ENCODE data around the gene C14orf180. TPM values are rescaled to one million over a fixed set of nuclear protein-coding genes. Genes with fewer than 3 reads are reported as not detected.

C14orf180 gene
- total and polyA plus RNA-seq, 2 of the 8 experiments (the other 6 are each of a cell fraction or from before 2014, with no cell fraction given), result not detected

DNA sequence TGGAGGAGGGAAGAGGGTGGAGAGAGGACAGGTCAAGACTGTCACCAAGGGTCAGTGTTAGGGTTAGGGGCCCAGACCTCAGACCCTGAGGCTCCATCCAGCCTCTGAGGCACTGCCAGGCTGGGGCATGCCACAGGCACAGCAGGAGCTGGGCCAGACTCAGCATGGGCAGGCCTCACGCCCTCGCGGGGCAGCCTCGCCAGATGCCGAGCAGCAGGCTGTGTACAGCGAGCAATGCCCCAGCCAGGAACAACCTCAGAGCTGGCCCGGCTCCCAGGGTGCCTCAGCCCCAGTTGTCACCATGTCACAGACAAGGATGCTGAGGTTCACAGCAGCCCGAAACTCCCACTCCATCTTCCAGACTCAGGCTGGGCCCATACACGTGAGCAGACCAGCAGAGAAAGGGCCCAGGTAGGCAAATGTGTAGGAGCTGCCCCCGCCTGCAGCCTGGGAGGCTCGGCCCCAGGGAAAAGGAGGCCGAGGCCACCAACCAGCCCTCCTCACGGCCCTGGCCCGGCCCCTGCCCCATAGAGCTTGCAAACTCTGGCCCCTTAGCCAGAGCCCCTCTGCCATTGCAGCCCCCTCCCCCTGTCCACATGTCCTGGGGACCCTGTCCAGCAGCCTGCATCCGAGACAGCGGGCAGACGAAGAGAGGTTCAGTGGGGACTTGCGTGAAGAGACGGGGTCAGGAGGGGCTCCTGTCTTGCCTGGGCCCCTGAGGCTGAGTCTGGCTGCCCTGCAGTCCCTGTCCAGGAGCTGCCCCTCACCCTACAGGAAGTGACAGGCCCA is 7.5 kb downstream of the C14orf180 start:
- no peak overlapping the region; the same call in 1 of the 2 replicates for H3K18ac ChIP-seq (ENCODE audit: extremely low read depth, low read length)
- H2BK15ac ChIP-seq (ENCODE audit: low read length), result no peak overlapping the region
- POLR2A ChIA-PET (ENCODE audit: partially characterized antibody), result no interaction called here
- H3K23me2 ChIP-seq (ENCODE audit: low read depth, low read length), result peaks cover 3% of the 10 kb centered on the region; the same call in 1 of the 2 replicates
- CTCF ChIA-PET (ENCODE audit: partially characterized antibody), result interaction anchor here (1.2 kb wide), 1 partner anchor 14 kb away, joined by 3 read pairs; no protein-coding TSS in a partner anchor
- H3K27ac ChIP-seq (ENCODE audit: low read depth, low read length), result no peak overlapping the region
- no peak overlapping the region for H3K4me2 ChIP-seq (ENCODE audit: insufficient read depth in 1 of 2, low read depth in 2 of 2, low read length in 2 of 2)
- no peak overlapping the region for H2BK12ac ChIP-seq (ENCODE audit: low read depth, low read length)
- H3K56ac ChIP-seq (replicated peaks; ENCODE audit: insufficient read length, low read depth, low read length), result no peak overlapping the region
- H3K9ac ChIP-seq (replicated peaks in 1 of 4; ENCODE audit: extremely low read depth in 1 of 4, low read depth in 3 of 4, low read length in 3 of 4), result no peak overlapping the region
- no peak overlapping the region for H2BK5ac ChIP-seq (ENCODE audit: low read depth, low read length)
- no peaks in the 10 kb centered on the region for H3K79me2 ChIP-seq (ENCODE audit: control insufficient read depth in 1 of 2, insufficient read depth in 2 of 2, low read length in 2 of 2)
- H3K27me3 ChIP-seq (replicated peaks in 1 of 4; ENCODE audit: control insufficient read depth in 3 of 4, extremely low read depth in 1 of 4, insufficient read depth in 3 of 4, low read length in 3 of 4), result no peaks in the 10 kb centered on the region
- no peak overlapping the region for H3K4me3 ChIP-seq (ENCODE audit: extremely low read depth in 1 of 4, insufficient read depth in 2 of 4, low read depth in 3 of 4, low read length in 4 of 4)
- H2AK5ac ChIP-seq (ENCODE audit: low read depth, low read length), result no peak overlapping the region
- H3K14ac ChIP-seq (ENCODE audit: insufficient read length), result no peak overlapping the region
- peak overlapping the region; percentile 51; the same call in 1 of the 2 replicates for H4K8ac ChIP-seq (ENCODE audit: extremely low read depth, insufficient read depth, low read length)
- no peak overlapping the region for H4K91ac ChIP-seq (replicated peaks; ENCODE audit: insufficient read length, low read length)
- H2AFZ ChIP-seq (ENCODE audit: low read length), result no peak overlapping the region
- no peak overlapping the region for H4K5ac ChIP-seq (ENCODE audit: insufficient read length, low read depth, low read length)
- no peaks in the 10 kb centered on the region; the same call in 1 of the 2 replicates for H3K79me1 ChIP-seq (ENCODE audit: low read depth, low read length)
- no peaks in the 10 kb centered on the region for H3K4me1 ChIP-seq (replicated peaks in 1 of 4; ENCODE audit: control insufficient read depth in 3 of 4, insufficient read depth in 4 of 4, low read length in 3 of 4)
- H3K4ac ChIP-seq (replicated peaks; ENCODE audit: insufficient read length, low read depth, low read length), result no peak overlapping the region
- WGBS, 2 experiments (ENCODE audit: extremely low coverage in 1 of 2, insufficient coverage in 1 of 2, insufficient read length in 1 of 2, insufficient replicate concordance in 2 of 2, low coverage in 1 of 2, low lambda C conversion rate in 2 of 2, missing lambda C conversion rate in 1 of 2), result 90% methylated on average over 19 of the region's 19 CpGs; no CpG with 5 or more reads in 1 of the 2 experiments
- no peak overlapping the region for H2BK20ac ChIP-seq (ENCODE audit: low read length)
- peaks cover 0 to 4% of the 10 kb centered on the region in 2 experiments for H4K20me1 ChIP-seq (replicated peaks in 1 of 2; ENCODE audit: control insufficient read depth in 1 of 2, insufficient read depth in 2 of 2, low read length in 2 of 2)
- FAIRE-seq, result no peak
- no peak overlapping the region for H3K23ac ChIP-seq (ENCODE audit: insufficient read length)
- no peak overlapping the region for H2BK120ac ChIP-seq (replicated peaks; ENCODE audit: low read depth, low read length)
- no peak for DNase-seq (ENCODE audit: low read depth in 1 of 2, low spot score in 2 of 2)
- no peaks in the 10 kb centered on the region for H3K9me3 ChIP-seq (ENCODE audit: insufficient read depth in 2 of 2, low read depth in 1 of 2, low read length in 1 of 2)
- H3K36me3 ChIP-seq (ENCODE audit: control insufficient read depth in 2 of 4, insufficient read depth in 4 of 4, low read length in 3 of 4), result no peaks in the 10 kb centered on the region; a peak in 1 of 8 replicates
- TF ChIP-seq EGR1 (IDR thresholded peaks at IDR 0.05; ENCODE audit: borderline replicate concordance, low read depth, low read length), result no peak
- no peak for TF ChIP-seq KDM1A (IDR thresholded peaks at IDR 0.05; ENCODE audit: borderline replicate concordance, low read length)
- TF ChIP-seq EP300 (IDR thresholded peaks at IDR 0.05; ENCODE audit: borderline replicate concordance in 1 of 2, low read depth in 2 of 2, low read length in 2 of 2), result no peak
- no peak for TF ChIP-seq BCL11A (IDR thresholded peaks at IDR 0.05; ENCODE audit: low read depth in 2 of 2, low read length in 2 of 2)
- TF ChIP-seq TAF7 (optimal IDR thresholded peaks at IDR 0.05; ENCODE audit: borderline replicate concordance, low read depth, low read length), result no peak
- no peak for TF ChIP-seq BRCA1 (IDR thresholded peaks at IDR 0.05; ENCODE audit: low read depth, low read length)
- TF ChIP-seq, protein P1, sequence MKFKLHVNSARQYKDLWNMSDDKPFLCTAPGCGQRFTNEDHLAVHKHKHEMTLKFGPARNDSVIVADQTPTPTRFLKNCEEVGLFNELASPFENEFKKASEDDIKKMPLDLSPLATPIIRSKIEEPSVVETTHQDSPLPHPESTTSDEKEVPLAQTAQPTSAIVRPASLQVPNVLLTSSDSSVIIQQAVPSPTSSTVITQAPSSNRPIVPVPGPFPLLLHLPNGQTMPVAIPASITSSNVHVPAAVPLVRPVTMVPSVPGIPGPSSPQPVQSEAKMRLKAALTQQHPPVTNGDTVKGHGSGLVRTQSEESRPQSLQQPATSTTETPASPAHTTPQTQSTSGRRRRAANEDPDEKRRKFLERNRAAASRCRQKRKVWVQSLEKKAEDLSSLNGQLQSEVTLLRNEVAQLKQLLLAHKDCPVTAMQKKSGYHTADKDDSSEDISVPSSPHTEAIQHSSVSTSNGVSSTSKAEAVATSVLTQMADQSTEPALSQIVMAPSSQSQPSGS (IDR thresholded peaks at IDR 0.05; ENCODE audit: low read length), result no peak
- TF ChIP-seq JUND (IDR thresholded peaks at IDR 0.05; ENCODE audit: low read length), result no peak
- TF ChIP-seq CBX8 (IDR thresholded peaks at IDR 0.05; ENCODE audit: borderline replicate concordance, low read depth, low read length), result no peak
